ENCODE data around the gene CORO7.
A peak's percentile ranks its signal among the peaks of the same experiment; 100 is the strongest.

CORO7 gene

GRCh38 chr16:4371357-4372000 lies 44.9 kb downstream of the CORO7 start, which contains the start of gene VASN:
TSS of gene VASN (plus strand) at chr16:4371848. CDS start at chr16:4380878, 9,030 bp downstream.
- peak; percentile 92 for DNase-seq (ENCODE audit: low spot score)

GRCh38 chr16:4370570-4371356 lies 45.6 kb downstream of the CORO7 start:
- DNase-seq (ENCODE audit: low spot score) = peak; percentile 86

GRCh38 chr16:4370151-4370550 lies 46.2 kb downstream of the CORO7 start:
- no peak for DNase-seq (ENCODE audit: low spot score)

- peak; percentile 62 for DNase-seq (ENCODE audit: low spot score)
These were observed 47.2 kb downstream of the CORO7 start for GRCh38 chr16:4369007-4369733.

GRCh38 chr16:4367393-4367856 lies 49.0 kb downstream of the CORO7 start:
- DNase-seq (ENCODE audit: low spot score) = no peak

GRCh38 chr16:4366016-4366415 lies 50.4 kb downstream of the CORO7 start:
- no peak for DNase-seq (ENCODE audit: low spot score)

GRCh38 chr16:4365615-4366014 lies 50.8 kb downstream of the CORO7 start:
- no peak for DNase-seq (ENCODE audit: low spot score)

- DNase-seq (ENCODE audit: low spot score) = no peak
These were observed 51.4 kb downstream of the CORO7 start for GRCh38 chr16:4365014-4365406.

- DNase-seq (ENCODE audit: low spot score) = no peak
These were observed 52.0 kb downstream of the CORO7 start for GRCh38 chr16:4364196-4365013.

GRCh38 chr16:4362476-4363135 lies 53.8 kb downstream of the CORO7 start:
- DNase-seq (ENCODE audit: low spot score) = no peak

- DNase-seq (ENCODE audit: low spot score) = no peak
These were observed 54.5 kb downstream of the CORO7 start for GRCh38 chr16:4361944-4362311.

GRCh38 chr16:4361033-4361943 lies 55.1 kb downstream of the CORO7 start:
- no peak for DNase-seq (ENCODE audit: low spot score)

- no peak for DNase-seq (ENCODE audit: low spot score)
These were observed 55.8 kb downstream of the CORO7 start for GRCh38 chr16:4360538-4361021.

GRCh38 chr16:4359914-4360313 lies 56.5 kb downstream of the CORO7 start:
- no peak for DNase-seq (ENCODE audit: low spot score)

- peak; percentile 65 for DNase-seq (ENCODE audit: low spot score)
These were observed 57.4 kb downstream of the CORO7 start for GRCh38 chr16:4358831-4359561.

- DNase-seq (ENCODE audit: low spot score) = no peak
These were observed 58.2 kb downstream of the CORO7 start for GRCh38 chr16:4358236-4358635.

- DNase-seq (ENCODE audit: low spot score) = no peak
These were observed 59.6 kb downstream of the CORO7 start for GRCh38 chr16:4356820-4357219.

GRCh38 chr16:4354512-4355409 lies 61.6 kb downstream of the CORO7 start:
- DNase-seq (ENCODE audit: low spot score) = no peak

All from AG08395 (cell line).